Endothelial cell of umbilical vein (primary cell): Measurements from ENCODE around the gene C11orf68. TPM values are rescaled to one million over a fixed set of nuclear protein-coding genes. Genes with fewer than 3 reads are reported as not detected.
A peak's percentile ranks its signal among the peaks of the same experiment; 100 is the strongest.

ENCODE experiments used
- Bru-seq: library from RNA; stranded (reverse); fragments of 400-500 nt; gene quantifications from one replicate; lab custom pipeline; 2021; lab: Mats Ljungman, UMichigan
- BruChase-seq, 2 experiments: library from RNA; stranded (reverse); fragments of 400-500 nt; gene quantifications; one replicate each; lab custom pipeline; 2021; lab: Mats Ljungman, UMichigan
- BruUV-seq: library from RNA; stranded (reverse); fragments of 400-500 nt; replicated peaks from 2 replicates; lab custom pipeline; 2021; lab: Mats Ljungman, UMichigan
- CTCF ChIA-PET: fragments of 300-600, 350-600 bp; sonication (Branson Sonifier 250); formaldehyde crosslinking; loops from one replicate; lab custom pipeline; 2021; ENCODE audit warnings: antibody characterized with exemption, inconsistent platforms; lab: Charles Lee
- POLR2A ChIA-PET: fragments of 300-600, 350-600 bp; sonication (Branson Sonifier 250); formaldehyde crosslinking; loops from one replicate; lab custom pipeline; 2021; ENCODE audit warnings: antibody characterized with exemption, inconsistent platforms; lab: Charles Lee
- DNase-seq: peaks from one replicate; pipeline ENCODE4 v3.0.0-alpha.2; 2011; ENCODE audit warnings: low read depth, low spot score
- FAIRE-seq: peaks from 2 replicates; lab custom pipeline; 2011; peaks lifted over from hg19 to GRCh38; lab: Jason Lieb, UNC
- H2AFZ ChIP-seq: 2 replicates; pipeline ENCODE4 v1.6.0; 2012; ENCODE audit warnings: low read depth, low read length, control low read depth, inconsistent platforms
- H3K27ac ChIP-seq: 2 replicates; pipeline ENCODE4 v1.5.1; 2011; ENCODE audit warnings: low read depth, mild to moderate bottlenecking, control low read depth, low read length, moderate library complexity; ENCODE audit not compliant: insufficient read depth
- H3K27me3 ChIP-seq, 2 experiments: 2 replicates each; pipeline versions ENCODE4 v1.6.0 to v1.6.1; 2011; ENCODE audit warnings: low read length in 2 of 2, mixed read lengths in 1 of 2; ENCODE audit not compliant: control insufficient read depth in 2 of 2, insufficient read depth in 2 of 2
- H3K36me3 ChIP-seq, 2 experiments: 2 replicates in 1 of 2; 3 replicates in 1 of 2; pipeline ENCODE4 v1.5.1; 2011; ENCODE audit warnings: low read length in 2 of 2, mild to moderate bottlenecking in 1 of 2, moderate library complexity in 1 of 2; ENCODE audit not compliant: control insufficient read depth in 2 of 2, insufficient read depth in 2 of 2; ENCODE audit errors: extremely low read depth in 1 of 2
- H3K4me1 ChIP-seq: 3 replicates; pipeline ENCODE4 v1.5.1; 2011; ENCODE audit warnings: mild to moderate bottlenecking, low read length; ENCODE audit not compliant: control insufficient read depth, insufficient read depth; ENCODE audit errors: extremely low read depth
- H3K4me2 ChIP-seq: 2 replicates; pipeline ENCODE4 v1.6.1; 2011; ENCODE audit warnings: low read length, control low read depth, mixed read lengths; ENCODE audit not compliant: insufficient read depth
- H3K4me3 ChIP-seq, 3 experiments: fragments of 200-600 bp in 1 of 3; sonication (generic), shearing (Covaris generic) in 1 of 3; replicated peaks in 1 of 3; 2 replicates each; pipeline ENCODE4 v1.5.1; 2011 to 2016; ENCODE audit warnings: control low read depth in 3 of 3, low read length in 3 of 3, mild to moderate bottlenecking in 2 of 3, inconsistent platforms in 1 of 3, low read depth in 1 of 3, moderate library complexity in 1 of 3; ENCODE audit not compliant: insufficient read depth in 1 of 3
- H3K79me2 ChIP-seq: 2 replicates; pipeline ENCODE4 v1.6.0; 2012; ENCODE audit warnings: low read length, inconsistent platforms; ENCODE audit not compliant: control insufficient read depth, insufficient read depth
- H3K9ac ChIP-seq: replicated peaks from 2 replicates; pipeline ENCODE3; 2011; ENCODE audit warnings: low read length, control low read depth; ENCODE audit not compliant: insufficient read depth; ENCODE audit errors: extremely low read depth
- H3K9me1 ChIP-seq: replicated peaks from 3 replicates; pipeline ENCODE4 v1.6.0; 2011; ENCODE audit warnings: mild to moderate bottlenecking, low read length; ENCODE audit not compliant: control insufficient read depth, insufficient read depth; ENCODE audit errors: extremely low read depth
- H3K9me3 ChIP-seq: replicated peaks from 2 replicates; pipeline ENCODE4 v1.5.1; 2012; ENCODE audit warnings: low read length, inconsistent platforms; ENCODE audit not compliant: control insufficient read depth, insufficient read depth
- H4K20me1 ChIP-seq: replicated peaks from 2 replicates; pipeline ENCODE3; 2011; ENCODE audit warnings: mild to moderate bottlenecking, low read length; ENCODE audit not compliant: control insufficient read depth, insufficient read depth; ENCODE audit errors: extremely low read depth
- FOS ChIP-seq: IDR thresholded peaks from 2 replicates; pipeline ENCODE4 v1.6.1; 2011; ENCODE audit warnings: mild to moderate bottlenecking, low read length, moderate library complexity, borderline replicate concordance; ENCODE audit not compliant: insufficient read depth
- JUN ChIP-seq: IDR thresholded peaks from 2 replicates; pipeline ENCODE4 v1.6.1; 2011; ENCODE audit warnings: borderline replicate concordance, low read depth; ENCODE audit not compliant: insufficient read length, insufficient read depth
- POLR2A ChIP-seq: IDR thresholded peaks from 2 replicates; pipeline ENCODE4 v1.6.1; 2012; ENCODE audit warnings: low read depth, mild to moderate bottlenecking, control low read depth, low read length
- POLR2AphosphoS5 ChIP-seq: IDR thresholded peaks from 2 replicates; pipeline ENCODE4 v1.6.1; 2012; ENCODE audit warnings: low read depth, mild to moderate bottlenecking, control low read depth, low read length, moderate library complexity; ENCODE audit not compliant: insufficient read depth
- dilution Hi-C: fragments of 300-500 bp; cut with MboI; formaldehyde crosslinking; loops from one replicate; pipeline ENCODE4 v1.15.0; 2019; ENCODE audit warnings: low sequenced_read_pairs; ENCODE audit not compliant: extremely low pct_ligation_motif_present
- intact Hi-C: fragments of 100-400 bp; cut with micrococcal nuclease; formaldehyde crosslinking; loops from one replicate; pipeline ENCODE4 v1.10.0; 2022
- long read RNA-seq: library from polyadenylated mRNA; stranded (forward); transcript quantifications from one replicate; pipeline ENCODE4 v2.0.0, GENCODE V29; 2021
- polyA minus RNA-seq, 3 experiments: library from RNA; depleted of rRNA, polyadenylated mRNA; stranded (reverse); fragments of >200 nt; gene quantifications; 1 replicate in 1 of 3; 2 replicates in 2 of 3; pipeline ENCODE4 v1.2.3, GENCODE V29; 2011
- polyA plus RNA-seq, 4 experiments: library from polyadenylated mRNA; depleted of rRNA in 3 of 4; stranded (reverse) in 3 of 4; unstranded in 1 of 4; fragments of >200 nt; gene quantifications; 2 replicates each; pipeline versions ENCODE4 v1.2.1 to v1.2.3, GENCODE V29; 2011 to 2012; ENCODE audit warnings: missing spikeins in 1 of 4
- total RNA-seq: library from RNA; stranded (reverse); gene quantifications from 2 replicates; pipeline ENCODE4 v1.2.3, GENCODE V29; 2021

C11orf68 gene
- total RNA-seq, result 32.8 and 35.6 TPM in 2 replicates
- 66.5 and 84.8 TPM in 2 replicates for polyA plus RNA-seq
- 44.1 and 48.8 TPM in 2 replicates for polyA plus RNA-seq (2011; cell fraction: cytosol; rRNA removed)
- 28.2 and 29.6 TPM in 2 replicates for polyA plus RNA-seq (2011; cell fraction: nucleus; rRNA removed)
- polyA plus RNA-seq (2012), result 36.5 and 40.1 TPM in 2 replicates
- polyA minus RNA-seq, result 20.5 and 22.2 TPM in 2 replicates
- polyA minus RNA-seq (2011; cell fraction: cytosol; rRNA and poly(A)+ RNA removed), result 21.0 TPM
- 15.1 and 22.0 TPM in 2 replicates for polyA minus RNA-seq (2011; cell fraction: nucleus; rRNA and poly(A)+ RNA removed)
- percentile 72 among the genes with signal in this experiment for Bru-seq, nascent RNA
- percentile 73 among the genes with signal in this experiment for BruChase-seq, experiment 1, labeled RNA remaining after a 6-hour chase
- BruChase-seq, experiment 2, labeled RNA remaining after a 2-hour chase, result percentile 83 among the genes with signal in this experiment
- long read RNA-seq, transcript C11orf68-201 (2 exons, 1,619 nt), result minor isoform, 28 of 88 reads
- long read RNA-seq, transcript C11orf68-203 (1 exons, 1,528 nt), result minor isoform, 12 of 88 reads
- long read RNA-seq, transcript C11orf68-202 (2 exons, 1,559 nt), result major isoform, 46 of 88 reads
- long read RNA-seq, partial matches to known transcripts, result 0 of 88 reads
- long read RNA-seq, other reads (novel, unspliced or antisense), result 2 of 88 reads

GRCh38 chr11:65918211-65919140 is at the start of gene C11orf68:
Gene C11orf68, minus strand, starts transcription at chr11:65919062. Its CDS starts 31 bp downstream, at chr11:65919031.
- dilution Hi-C loops, result no loop called here

More at GRCh38 chr11:65918211-65919140, at the start of gene C11orf68:
- Histone ChIP-seq H4K20me1 (no peaks in the 10 kb centered on the region), H3K4me1 (peaks cover 49% of the 10 kb centered on the region), H3K27me3 (no peaks in the 10 kb centered on the region), H3K9ac (peak within 1 kb of the TSS; percentile 92), H3K36me3 (peaks cover 6 to 9% of the 10 kb centered on the region in 2 experiments), H3K9me3 (no peaks in the 10 kb centered on the region), H3K79me2 (peaks cover 37% of the 10 kb centered on the region), H2AFZ (peak within 1 kb of the TSS; percentile 77), H3K4me2 (peak within 1 kb of the TSS; percentile 79), H3K27ac (peak within 1 kb of the TSS; percentile 92), H3K4me3 (peak within 1 kb of the TSS; percentile 70 to 90 (median 71)), H3K9me1 (no peaks in the 10 kb centered on the region)
- ChIA-PET POLR2A (interaction anchor here (0.9 to 2.1 kb wide), 4 partner anchors 17 to 59 kb away, joined by 3 to 7 read pairs (median 5); partner anchors contain the start of genes CCDC85B and FOSL1), CTCF (interaction anchor here (0.9 to 4.9 kb wide), 2 partner anchors 28 to 34 kb away, joined by 4 to 73 read pairs; partner anchors contain the start of genes CCDC85B and FIBP)
- peak; percentile 33 for FAIRE-seq
- DNase-seq, result peak; percentile 48
- TF ChIP-seq JUN (no peak), POLR2AphosphoS5 (peak; percentile 48), FOS (no peak), POLR2A (peak; percentile 63)
- no TSS peak for BruUV-seq
- intact Hi-C loops, result loop anchor here (1.0 to 5.0 kb wide), 5 partner anchors 30 to 134 kb away; partner anchors contain the start of genes BANF1, EIF1AD, FIBP and SART1
